Ovary (tissue), 9 donors: ENCODE measurements around the gene LY6G6D. TPM values are rescaled to one million over a fixed set of nuclear protein-coding genes. Genes with fewer than 3 reads are reported as not detected.

Experiments used
- DNase-seq, 5 donors: peaks; one replicate each; pipeline ENCODE4 v3.0.0-alpha.2; 2019 to 2020
- H3K27ac ChIP-seq, 2 donors: fragments of 200-600 bp; one replicate each; pipeline versions ENCODE4 v1.5.1 to v1.8.0; 2019 to 2022
- H3K27me3 ChIP-seq: fragments of 200-600 bp; one replicate; pipeline ENCODE4 v1.8.0; 2022
- H3K36me3 ChIP-seq: fragments of 200-600 bp; sonication (generic); one replicate; pipeline ENCODE4 v1.5.1; 2019
- H3K4me1 ChIP-seq: one replicate; pipeline ENCODE4 v1.8.1; 2013; ENCODE audit warnings: mild to moderate bottlenecking, moderate library complexity; ENCODE audit not compliant: insufficient read depth
- H3K4me3 ChIP-seq: fragments of 200-600 bp; sonication (generic); one replicate; pipeline ENCODE4 v1.5.1; 2017
- H3K9me3 ChIP-seq, 2 donors: fragments of 200-600 bp in 1 of 2; sonication (generic) in 1 of 2; one replicate each; pipeline versions ENCODE4 v1.5.1 to v1.8.1; 2013 to 2019; ENCODE audit warnings: mild to moderate bottlenecking in 1 of 2, moderate library complexity in 1 of 2
- CTCF ChIP-seq, 3 donors: fragments of 450-650 bp in 2 of 3; fragments of 200-600 bp in 1 of 3; IDR thresholded peaks; one replicate each; pipeline versions ENCODE4 v1.5.1 to v1.8.0; 2016 to 2022; ENCODE audit warnings: antibody characterized with exemption in 3 of 3, mild to moderate bottlenecking in 1 of 3
- WGBS, 3 donors: extraction: QIAGEN DNeasy Blood & Tissue Kit in 1 of 3; methylation state at CpG; one replicate each; pipeline versions ENCODE4 v1.1.5 to v1.1.7; 2013 to 2017; 5-methylcytosine and 5-hydroxymethylcytosine counted together
- intact Hi-C, 4 donors: fragments of 100-400 bp; cut with DNase I; formaldehyde crosslinking; loops; one replicate each; pipeline versions ENCODE4 v1.11.0 to v1.15.1; 2022 to 2023
- microRNA-seq, 3 donors: library from miRNA; unstranded; fragments of <30 nt; microRNA quantifications; one replicate each; pipeline versions ENCODE4 to v1.2.0, GENCODE V29; 2019 to 2020
- polyA plus RNA-seq, 2 donors: library from polyadenylated mRNA; stranded (reverse); fragments of 200-250 nt in 1 of 2; fragments of 350-450 nt in 1 of 2; fragmentation: Illumina TruSeq in 1 of 2; extraction: RNeasy Lipid Tissue Mini Kit (QIAGEN cat#74804) in 1 of 2; gene quantifications; one replicate each; pipeline ENCODE4 v1.2.3, GENCODE V29; 2013 to 2014
- small RNA-seq: library from RNA; depleted of rRNA; stranded (forward); fragments of <200 nt; gene quantifications from one replicate; pipeline ENCODE3, GENCODE V24; 2016
- total RNA-seq, 7 donors: library from RNA; depleted of rRNA in 2 of 7; stranded (reverse); fragments of >200 nt in 2 of 7; fragmentation: NEBNext Ultra II Directional in 3 of 7; extraction: Animal tissue kit (Norgen Biotek cat#: 25700) in 3 of 7; gene quantifications; one replicate each; pipeline versions ENCODE4 v1.1.0 to v1.2.4, GENCODE V29; 2016 to 2023
- donor health status: DM: no; HTN: no; CAD: no; lungs with moderate emphysema.
- donor health status: DM: no; HTN: no; CAD: no.
- donor health status: Bipolar disorder and iron deficiency.
- donor health status: DM: yes; HTN: yes; CAD: no.
- donor health status: DM: no; HTN: no; CAD: no.
- donor health status: DM: yes; HTN: yes; CAD: no.

The LY6G6D gene
- total and polyA plus RNA-seq, 9 donors: not detected

GRCh38 chr6:31767096-31767645 lies 52.0 kb downstream of the LY6G6D start:
- 75 to 84% (median 82%) methylated on average over 6 of the region's 6 CpGs for WGBS, 3 donors
- no peaks in the 10 kb centered on the region for H3K9me3 ChIP-seq
- DNase-seq: no peak
- peaks cover 3% of the 10 kb centered on the region for H3K4me1 ChIP-seq
- no peak overlapping the region for H3K27ac ChIP-seq
- intact Hi-C loops: no loop called here
- H3K27me3 ChIP-seq: no peaks in the 10 kb centered on the region
- TF ChIP-seq CTCF (IDR thresholded peaks at IDR 0.05): no peak
- H3K36me3 ChIP-seq: no peaks in the 10 kb centered on the region
- no peak overlapping the region for H3K4me3 ChIP-seq

Small RNA genes lying within 50 kb of the gene (microRNA-seq; reads per million reads assigned to microRNA genes)
- 0.18 to 0.75 (median 0.63) reads per million in 3 donors for gene MIR4646

Small RNA genes lying within 50 kb of the gene (small RNA-seq; reads per million reads assigned to genes)
- gene LY6G6D: not detected
- not detected for gene MIR4646
- gene MSH5-SAPCD1: not detected
- not detected for gene RNU6-850P
- not detected for gene SAPCD1

Other genes starting within 250 kb of the LY6G6D start
Only the 30 nearest of the 41 such genes appear.
- gene LTA, start 143.1 kb upstream of the LY6G6D start, total RNA-seq: 1 to 10 TPM in 1 of 7 donors, under 1 TPM in 1, not detected in 5; 0.18 to 1.3 TPM
- gene LTA, start 143.1 kb upstream of the LY6G6D start, polyA plus RNA-seq: under 1 TPM; 0.17 to 0.43 TPM
- 1 to 10 TPM in 2 of 7 donors, under 1 TPM in 3, not detected in 2; 0.24 to 3.0 (median 0.56) TPM for gene TNF, start 139.8 kb upstream of the LY6G6D start, total RNA-seq
- 1 to 10 TPM in 1 of 2 donors, not detected in 1; 1.0 TPM for gene TNF, start 139.8 kb upstream of the LY6G6D start, polyA plus RNA-seq
- 1 to 10 TPM in 1 of 7 donors, under 1 TPM in 3, not detected in 3; 0.42 to 1.8 (median 0.62) TPM for gene LTB, start 132.9 kb upstream of the LY6G6D start, total RNA-seq
- gene LTB, start 132.9 kb upstream of the LY6G6D start, polyA plus RNA-seq: under 1 TPM; 0.48 to 0.73 TPM
- 10 to 100 TPM in 3 of 7 donors, 1 to 10 TPM in 4; 3.8 to 34.0 (median 8.6) TPM for gene LST1, start 129.1 kb upstream of the LY6G6D start, total RNA-seq
- gene LST1, start 129.1 kb upstream of the LY6G6D start, polyA plus RNA-seq: 10 to 100 TPM in 1 of 2 donors, 1 to 10 TPM in 1; 8.1 to 12.2 TPM
- gene NCR3, start 122.3 kb upstream of the LY6G6D start, total RNA-seq: under 1 TPM in 1 of 7 donors, not detected in 6; 0.59 TPM
- under 1 TPM in 1 of 2 donors, not detected in 1; 0.27 TPM for gene NCR3, start 122.3 kb upstream of the LY6G6D start, polyA plus RNA-seq
- 10 to 100 TPM in 4 of 7 donors, 1 to 10 TPM in 3; 4.5 to 26.6 (median 12.9) TPM for gene AIF1, start 100.1 kb upstream of the LY6G6D start, total RNA-seq
- gene AIF1, start 100.1 kb upstream of the LY6G6D start, polyA plus RNA-seq: 10 to 100 TPM; 24.5 to 82.4 TPM
- gene PRRC2A, start 94.6 kb upstream of the LY6G6D start, total RNA-seq: 100 to 1,000 TPM in 5 of 7 donors, 10 to 100 TPM in 2; 48.5 to 222 (median 180) TPM
- gene PRRC2A, start 94.6 kb upstream of the LY6G6D start, polyA plus RNA-seq: 100 to 1,000 TPM in 1 of 2 donors, 10 to 100 TPM in 1; 64.8 to 104 TPM
- gene BAG6, start 62.7 kb upstream of the LY6G6D start, total RNA-seq: 100 to 1,000 TPM; 113 to 246 (median 209) TPM
- 100 to 1,000 TPM; 140 to 170 TPM for gene BAG6, start 62.7 kb upstream of the LY6G6D start, polyA plus RNA-seq
- gene APOM, start 59.5 kb upstream of the LY6G6D start, total RNA-seq: 1 to 10 TPM; 1.3 to 7.2 (median 4.0) TPM
- gene APOM, start 59.5 kb upstream of the LY6G6D start, polyA plus RNA-seq: 1 to 10 TPM; 1.5 to 7.7 TPM
- 10 to 100 TPM; 13.9 to 26.2 (median 22.6) TPM for gene C6orf47, start 54.6 kb upstream of the LY6G6D start, total RNA-seq
- gene C6orf47, start 54.6 kb upstream of the LY6G6D start, polyA plus RNA-seq: 10 to 100 TPM; 15.9 to 17.6 TPM
- 10 to 100 TPM; 14.6 to 19.9 (median 16.5) TPM for gene GPANK1, start 50.4 kb upstream of the LY6G6D start, total RNA-seq
- 10 to 100 TPM; 25.1 to 26.6 TPM for gene GPANK1, start 50.4 kb upstream of the LY6G6D start, polyA plus RNA-seq
- 100 to 1,000 TPM; 120 to 258 (median 139) TPM for gene CSNK2B, start 49.3 kb upstream of the LY6G6D start, total RNA-seq
- 100 to 1,000 TPM; 186 to 240 TPM for gene CSNK2B, start 49.3 kb upstream of the LY6G6D start, polyA plus RNA-seq
- 10 to 100 TPM in 5 of 7 donors, 1 to 10 TPM in 2; 8.5 to 28.4 (median 13.1) TPM for gene LY6G5B, start 45.4 kb upstream of the LY6G6D start, total RNA-seq
- gene LY6G5B, start 45.4 kb upstream of the LY6G6D start, polyA plus RNA-seq: 10 to 100 TPM; 11.4 to 15.0 TPM
- 1 to 10 TPM in 6 of 7 donors, not detected in 1; 1.2 to 2.3 (median 2.0) TPM for gene LY6G5C, start 34.3 kb upstream of the LY6G6D start, total RNA-seq
- 1 to 10 TPM; 2.7 to 3.7 TPM for gene LY6G5C, start 34.3 kb upstream of the LY6G6D start, polyA plus RNA-seq
- 10 to 100 TPM; 31.1 to 60.4 (median 37.6) TPM for gene ABHD16A, start 12.0 kb upstream of the LY6G6D start, total RNA-seq
- 10 to 100 TPM; 25.4 to 35.2 TPM for gene ABHD16A, start 12.0 kb upstream of the LY6G6D start, polyA plus RNA-seq
- gene LY6G6F, start 8.5 kb upstream of the LY6G6D start, total RNA-seq: not detected
- gene LY6G6F, start 8.5 kb upstream of the LY6G6D start, polyA plus RNA-seq: not detected
- gene LY6G6C, start 6.4 kb downstream of the LY6G6D start, total RNA-seq: 1 to 10 TPM in 2 of 7 donors, not detected in 5; 1.0 to 4.9 TPM
- gene LY6G6C, start 6.4 kb downstream of the LY6G6D start, polyA plus RNA-seq: under 1 TPM in 1 of 2 donors, not detected in 1; 0.17 TPM
- under 1 TPM in 3 of 7 donors, not detected in 4; 0.15 to 0.94 (median 0.69) TPM for gene MPIG6B, start 8.0 kb downstream of the LY6G6D start, total RNA-seq
- under 1 TPM; 0.06 to 0.60 TPM for gene MPIG6B, start 8.0 kb downstream of the LY6G6D start, polyA plus RNA-seq
- gene DDAH2, start 14.0 kb downstream of the LY6G6D start, total RNA-seq: 100 to 1,000 TPM in 3 of 7 donors, 10 to 100 TPM in 4; 61.2 to 139 (median 95.2) TPM
- gene DDAH2, start 14.0 kb downstream of the LY6G6D start, polyA plus RNA-seq: 100 to 1,000 TPM in 1 of 2 donors, 10 to 100 TPM in 1; 23.9 to 127 TPM
- 100 to 1,000 TPM; 128 to 208 (median 184) TPM for gene CLIC1, start 21.2 kb downstream of the LY6G6D start, total RNA-seq
- 100 to 1,000 TPM; 199 to 473 TPM for gene CLIC1, start 21.2 kb downstream of the LY6G6D start, polyA plus RNA-seq
- 10 to 100 TPM in 4 of 7 donors, 1 to 10 TPM in 3; 8.6 to 19.1 (median 14.5) TPM for gene MSH5, start 24.7 kb downstream of the LY6G6D start, total RNA-seq
- gene MSH5, start 24.7 kb downstream of the LY6G6D start, polyA plus RNA-seq: 1 to 10 TPM; 4.8 to 7.8 TPM
- 1 to 10 TPM in 5 of 7 donors, under 1 TPM in 1, not detected in 1; 0.94 to 5.2 (median 3.6) TPM for gene SAPCD1, start 47.3 kb downstream of the LY6G6D start, total RNA-seq
- gene SAPCD1, start 47.3 kb downstream of the LY6G6D start, polyA plus RNA-seq: 1 to 10 TPM; 1.6 to 2.9 TPM
- 10 to 100 TPM in 1 of 7 donors, 1 to 10 TPM in 5, under 1 TPM in 1; 0.48 to 25.2 (median 1.7) TPM for gene VWA7, start 62.0 kb downstream of the LY6G6D start, total RNA-seq
- gene VWA7, start 62.0 kb downstream of the LY6G6D start, polyA plus RNA-seq: under 1 TPM; 0.18 to 0.62 TPM
- 10 to 100 TPM; 16.0 to 73.6 (median 44.1) TPM for gene VARS1, start 80.4 kb downstream of the LY6G6D start, total RNA-seq
- gene VARS1, start 80.4 kb downstream of the LY6G6D start, polyA plus RNA-seq: 10 to 100 TPM; 21.1 to 29.8 TPM
- 10 to 100 TPM; 35.9 to 58.3 (median 47.5) TPM for gene LSM2, start 91.6 kb downstream of the LY6G6D start, total RNA-seq
- gene LSM2, start 91.6 kb downstream of the LY6G6D start, polyA plus RNA-seq: 10 to 100 TPM; 51.2 to 90.7 TPM
- 1 to 10 TPM; 1.3 to 6.1 (median 3.9) TPM for gene HSPA1L, start 99.9 kb downstream of the LY6G6D start, total RNA-seq
- gene HSPA1L, start 99.9 kb downstream of the LY6G6D start, polyA plus RNA-seq: 1 to 10 TPM; 3.2 to 6.1 TPM
- gene HSPA1A, start 100.2 kb downstream of the LY6G6D start, total RNA-seq: 100 to 1,000 TPM in 5 of 7 donors, 10 to 100 TPM in 2; 51.5 to 340 (median 140) TPM
- gene HSPA1A, start 100.2 kb downstream of the LY6G6D start, polyA plus RNA-seq: 10 to 100 TPM; 44.6 to 83.1 TPM
- gene HSPA1B, start 112.4 kb downstream of the LY6G6D start, total RNA-seq: 100 to 1,000 TPM; 119 to 506 (median 196) TPM
- 10 to 100 TPM; 41.9 to 66.0 TPM for gene HSPA1B, start 112.4 kb downstream of the LY6G6D start, polyA plus RNA-seq
- 10 to 100 TPM; 23.7 to 35.7 (median 28.2) TPM for gene NEU1, start 147.5 kb downstream of the LY6G6D start, total RNA-seq
- gene NEU1, start 147.5 kb downstream of the LY6G6D start, polyA plus RNA-seq: 10 to 100 TPM; 26.3 to 61.1 TPM
- 10 to 100 TPM in 1 of 7 donors, 1 to 10 TPM in 6; 1.4 to 54.8 (median 6.4) TPM for gene SLC44A4, start 163.6 kb downstream of the LY6G6D start, total RNA-seq
- gene SLC44A4, start 163.6 kb downstream of the LY6G6D start, polyA plus RNA-seq: 1 to 10 TPM; 1.8 to 2.5 TPM